Tibial nerve (tissue), 3 donors: ENCODE results near the gene ZNF213.

ENCODE experiments used
- POLR2A ChIP-seq, 2 donors: fragments of 450-650 bp; IDR thresholded peaks; one replicate each; pipeline ENCODE4 v1.6.1; 2017; ENCODE audit warnings: antibody characterized with exemption in 2 of 2, mild to moderate bottlenecking in 2 of 2, moderate library complexity in 2 of 2
- TF ChIP-seq, protein P1 (sequence below), 5 experiments: fragments of 200-600 bp in 3 of 5; fragments of 450-650 bp in 2 of 5; sonication (generic) in 3 of 5; IDR thresholded peaks; one replicate each; pipeline ENCODE4 v1.5.1; 2016 to 2019; ENCODE audit warnings: antibody characterized with exemption in 5 of 5, mild to moderate bottlenecking in 3 of 5, moderate library complexity in 2 of 5

DNA sequence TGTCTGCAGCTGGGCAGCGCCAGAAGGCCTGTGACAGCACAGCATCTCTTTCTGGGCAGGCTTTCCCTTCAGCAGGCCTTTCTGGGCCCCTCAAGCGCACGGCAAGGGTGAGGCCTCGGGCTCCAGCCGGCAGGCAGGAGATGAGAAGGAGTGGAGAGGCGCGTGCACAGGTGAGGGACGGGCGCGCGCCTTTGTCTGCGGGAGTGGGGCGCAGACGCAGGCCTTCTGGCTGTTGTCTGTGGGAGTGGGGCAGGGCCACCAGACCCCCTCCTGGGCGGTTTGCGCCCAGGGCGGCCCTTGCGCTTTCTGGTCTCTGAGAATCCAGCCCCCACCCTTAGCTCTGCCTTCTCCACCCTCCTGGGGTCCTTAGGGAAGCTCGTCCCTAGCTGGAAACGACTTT is 16.0 kb upstream of the ZNF213 start:
- TF ChIP-seq, protein P1, sequence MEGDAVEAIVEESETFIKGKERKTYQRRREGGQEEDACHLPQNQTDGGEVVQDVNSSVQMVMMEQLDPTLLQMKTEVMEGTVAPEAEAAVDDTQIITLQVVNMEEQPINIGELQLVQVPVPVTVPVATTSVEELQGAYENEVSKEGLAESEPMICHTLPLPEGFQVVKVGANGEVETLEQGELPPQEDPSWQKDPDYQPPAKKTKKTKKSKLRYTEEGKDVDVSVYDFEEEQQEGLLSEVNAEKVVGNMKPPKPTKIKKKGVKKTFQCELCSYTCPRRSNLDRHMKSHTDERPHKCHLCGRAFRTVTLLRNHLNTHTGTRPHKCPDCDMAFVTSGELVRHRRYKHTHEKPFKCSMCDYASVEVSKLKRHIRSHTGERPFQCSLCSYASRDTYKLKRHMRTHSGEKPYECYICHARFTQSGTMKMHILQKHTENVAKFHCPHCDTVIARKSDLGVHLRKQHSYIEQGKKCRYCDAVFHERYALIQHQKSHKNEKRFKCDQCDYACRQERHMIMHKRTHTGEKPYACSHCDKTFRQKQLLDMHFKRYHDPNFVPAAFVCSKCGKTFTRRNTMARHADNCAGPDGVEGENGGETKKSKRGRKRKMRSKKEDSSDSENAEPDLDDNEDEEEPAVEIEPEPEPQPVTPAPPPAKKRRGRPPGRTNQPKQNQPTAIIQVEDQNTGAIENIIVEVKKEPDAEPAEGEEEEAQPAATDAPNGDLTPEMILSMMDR (IDR thresholded peaks at IDR 0.05), result no peak
- TF ChIP-seq POLR2A (IDR thresholded peaks at IDR 0.05), result no peak
